Measurements from ENCODE around the gene VWA3B.
"Not testable (repeated sequence)": the region's sequence is repeated elsewhere in the genome, so short reads cannot be mapped to it uniquely, and the experiment has no call there.

Gene VWA3B

GRCh38 chr2:98043101-98043500, 43.9 kb upstream of the VWA3B start:
- no peak overlapping the region for H3K4me3 ChIP-seq (ENCODE audit: low read depth, low read length)
- TF ChIP-seq, protein P1, sequence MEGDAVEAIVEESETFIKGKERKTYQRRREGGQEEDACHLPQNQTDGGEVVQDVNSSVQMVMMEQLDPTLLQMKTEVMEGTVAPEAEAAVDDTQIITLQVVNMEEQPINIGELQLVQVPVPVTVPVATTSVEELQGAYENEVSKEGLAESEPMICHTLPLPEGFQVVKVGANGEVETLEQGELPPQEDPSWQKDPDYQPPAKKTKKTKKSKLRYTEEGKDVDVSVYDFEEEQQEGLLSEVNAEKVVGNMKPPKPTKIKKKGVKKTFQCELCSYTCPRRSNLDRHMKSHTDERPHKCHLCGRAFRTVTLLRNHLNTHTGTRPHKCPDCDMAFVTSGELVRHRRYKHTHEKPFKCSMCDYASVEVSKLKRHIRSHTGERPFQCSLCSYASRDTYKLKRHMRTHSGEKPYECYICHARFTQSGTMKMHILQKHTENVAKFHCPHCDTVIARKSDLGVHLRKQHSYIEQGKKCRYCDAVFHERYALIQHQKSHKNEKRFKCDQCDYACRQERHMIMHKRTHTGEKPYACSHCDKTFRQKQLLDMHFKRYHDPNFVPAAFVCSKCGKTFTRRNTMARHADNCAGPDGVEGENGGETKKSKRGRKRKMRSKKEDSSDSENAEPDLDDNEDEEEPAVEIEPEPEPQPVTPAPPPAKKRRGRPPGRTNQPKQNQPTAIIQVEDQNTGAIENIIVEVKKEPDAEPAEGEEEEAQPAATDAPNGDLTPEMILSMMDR (IDR thresholded peaks at IDR 0.05; ENCODE audit: low read depth, low read length, missing control alignments): no peak
- in situ Hi-C loops (cut with HindIII; ENCODE audit: low pct_ligation_motif_present, low sequenced_read_pairs): no loop called here
- no peak for DNase-seq
- H3K27ac ChIP-seq: no peak overlapping the region
- H3K27me3 ChIP-seq (replicated peaks): no peaks in the 10 kb centered on the region
- H3K36me3 ChIP-seq (replicated peaks): no peaks in the 10 kb centered on the region

- in situ Hi-C loops (cut with HindIII; ENCODE audit: low pct_ligation_motif_present, low sequenced_read_pairs); H3K27me3 ChIP-seq (replicated peaks); H3K36me3 ChIP-seq (replicated peaks): not testable (repeated sequence)
Observed at GRCh38 chr2:98044730-98045129, 42.2 kb upstream of the VWA3B start.

GRCh38 chr2:98050070-98050469, 36.9 kb upstream of the VWA3B start:
- DNase-seq: no peak
- Histone ChIP-seq H3K36me3 (replicated peaks) (no peaks in the 10 kb centered on the region), H3K27me3 (replicated peaks) (no peaks in the 10 kb centered on the region), H3K27ac (no peak overlapping the region), H3K4me3 (ENCODE audit: low read depth, low read length) (no peak overlapping the region)
- TF ChIP-seq, protein P1 (IDR thresholded peaks at IDR 0.05; ENCODE audit: low read depth, low read length, missing control alignments): no peak
- in situ Hi-C loops (cut with HindIII; ENCODE audit: low pct_ligation_motif_present, low sequenced_read_pairs): no loop called here

More at GRCh38 chr2:98044730-98045129, 42.2 kb upstream of the VWA3B start:
- not testable (repeated sequence) for DNase-seq; H3K27ac ChIP-seq; H3K4me3 ChIP-seq (ENCODE audit: low read depth, low read length)

GRCh38 chr2:98058191-98058975, 28.6 kb upstream of the VWA3B start:
- Histone ChIP-seq H3K36me3 (replicated peaks) (no peaks in the 10 kb centered on the region), H3K27me3 (replicated peaks) (no peaks in the 10 kb centered on the region), H3K4me3 (ENCODE audit: low read depth, low read length) (no peak overlapping the region), H3K27ac (no peak overlapping the region)
- in situ Hi-C loops (cut with HindIII; ENCODE audit: low pct_ligation_motif_present, low sequenced_read_pairs): no loop called here
- TF ChIP-seq, protein P1 (IDR thresholded peaks at IDR 0.05; ENCODE audit: low read depth, low read length, missing control alignments): no peak
- no peak for DNase-seq

GRCh38 chr2:98060277-98060676, 26.7 kb upstream of the VWA3B start:
- TF ChIP-seq, protein P1 (IDR thresholded peaks at IDR 0.05; ENCODE audit: low read depth, low read length, missing control alignments): no peak
- Histone ChIP-seq H3K4me3 (ENCODE audit: low read depth, low read length) (no peak overlapping the region), H3K36me3 (replicated peaks) (no peaks in the 10 kb centered on the region), H3K27me3 (replicated peaks) (no peaks in the 10 kb centered on the region), H3K27ac (no peak overlapping the region)
- in situ Hi-C loops (cut with HindIII; ENCODE audit: low pct_ligation_motif_present, low sequenced_read_pairs): no loop called here
- no peak for DNase-seq

GRCh38 chr2:98063291-98063854, 23.6 kb upstream of the VWA3B start:
- in situ Hi-C loops (cut with HindIII; ENCODE audit: low pct_ligation_motif_present, low sequenced_read_pairs): no loop called here
- TF ChIP-seq, protein P1 (IDR thresholded peaks at IDR 0.05; ENCODE audit: low read depth, low read length, missing control alignments): no peak
- Histone ChIP-seq H3K27me3 (replicated peaks) (no peaks in the 10 kb centered on the region), H3K27ac (no peak overlapping the region), H3K4me3 (ENCODE audit: low read depth, low read length) (no peak overlapping the region), H3K36me3 (replicated peaks) (no peaks in the 10 kb centered on the region)
- DNase-seq: no peak

Data from brain microvascular endothelial cell (primary cell).